RKO (cell line): Measurements from ENCODE around the gene EPB41L5.
A peak's percentile ranks its signal among the peaks of the same experiment; 100 is the strongest.
"Not testable (repeated sequence)": the region's sequence is repeated elsewhere in the genome, so short reads cannot be mapped to it uniquely, and the experiment has no call there.

Experiments
- DNase-seq: peaks from one replicate; pipeline ENCODE4 v3.0.0-alpha.2; 2016; ENCODE audit warnings: low spot score

The EPB41L5 gene

GRCh38 chr2:120012771-120013596 is at the start of gene EPB41L5:
TSS of gene EPB41L5 (plus strand) at chr2:120013077. CDS start at chr2:120019085, 6,008 bp downstream.
- peak; percentile 89 for DNase-seq

- DNase-seq = no peak
These were observed 31.0 kb upstream of the EPB41L5 start for GRCh38 chr2:119981896-119982295.

GRCh38 chr2:119982506-119982905 is 30.4 kb upstream of the EPB41L5 start:
- no peak for DNase-seq

- DNase-seq = no peak
These were observed 29.8 kb upstream of the EPB41L5 start for GRCh38 chr2:119983108-119983507.

- DNase-seq = no peak
These were observed 16.7 kb upstream of the EPB41L5 start for GRCh38 chr2:119996148-119996547.

GRCh38 chr2:119996896-119997891 is 15.7 kb upstream of the EPB41L5 start:
- not testable (repeated sequence) for DNase-seq

GRCh38 chr2:120001471-120001870 is 11.4 kb upstream of the EPB41L5 start:
- no peak for DNase-seq

GRCh38 chr2:120004254-120004653 is 8.6 kb upstream of the EPB41L5 start:
- no peak for DNase-seq

- DNase-seq = no peak
These were observed 6.9 kb upstream of the EPB41L5 start for GRCh38 chr2:120005834-120006521.

GRCh38 chr2:120007851-120008250 is 5.0 kb upstream of the EPB41L5 start:
- no peak for DNase-seq

GRCh38 chr2:120012363-120012762 is 514 bp upstream of the EPB41L5 start:
- DNase-seq = no peak

GRCh38 chr2:120013597-120014223 is 833 bp downstream of the EPB41L5 start:
- DNase-seq = no peak

GRCh38 chr2:120014226-120014980 is 1.5 kb downstream of the EPB41L5 start:
- DNase-seq = no peak

GRCh38 chr2:120016800-120017199 is 3.9 kb downstream of the EPB41L5 start:
- no peak for DNase-seq

GRCh38 chr2:120017201-120017600 is 4.3 kb downstream of the EPB41L5 start:
- DNase-seq = no peak

GRCh38 chr2:120018549-120018948 is 5.7 kb downstream of the EPB41L5 start:
- DNase-seq = no peak

GRCh38 chr2:120020554-120020953 is 7.7 kb downstream of the EPB41L5 start:
- no peak for DNase-seq

- DNase-seq = not testable (repeated sequence)
These were observed 9.6 kb downstream of the EPB41L5 start for GRCh38 chr2:120022505-120022904.

- DNase-seq = peak; percentile 25
These were observed 14.0 kb downstream of the EPB41L5 start for GRCh38 chr2:120026890-120027289.

- DNase-seq = no peak
These were observed 15.9 kb downstream of the EPB41L5 start for GRCh38 chr2:120028795-120029194.
